HepG2 (cell line): ENCODE results near the gene U2AF2. TPM values are rescaled to one million over a fixed set of nuclear protein-coding genes. Genes with fewer than 3 reads are reported as not detected.

Experiments
- HIVEP1 ChIP-seq: sonication (generic); formaldehyde crosslinking; IDR thresholded peaks from 2 replicates; pipeline ENCODE4 v1.4.0; 2020; ENCODE audit warnings: mild to moderate bottlenecking, missing genetic modification reagents
- KLF9 ChIP-seq: IDR thresholded peaks from 2 replicates; pipeline ENCODE4 v1.6.1; 2016; ENCODE audit warnings: low read depth
- MED8 ChIP-seq: sonication (generic); formaldehyde crosslinking; IDR thresholded peaks from 2 replicates; pipeline ENCODE4 v1.8.1; 2023; ENCODE audit warnings: mild to moderate bottlenecking, missing genetic modification reagents; ENCODE audit not compliant: insufficient replicate concordance
- MEF2D ChIP-seq: sonication (generic); formaldehyde crosslinking; IDR thresholded peaks from 2 replicates; pipeline ENCODE4 v1.5.1; 2020; ENCODE audit warnings: mild to moderate bottlenecking, missing genetic modification reagents
- NR1H2 ChIP-seq: sonication (generic); formaldehyde crosslinking; IDR thresholded peaks from 2 replicates; pipeline ENCODE4 v1.8.1; 2022; ENCODE audit warnings: low read depth, missing genetic modification reagents, borderline replicate concordance
- SRSF4 ChIP-seq: fragments of 200-400 bp; formaldehyde crosslinking; IDR thresholded peaks from one replicate; pipeline ENCODE4 v1.6.1; 2018; ENCODE audit warnings: mild to moderate bottlenecking, low read depth, low read length, moderate library complexity; ENCODE audit not compliant: poor library complexity, severe bottlenecking
- TFDP1 ChIP-seq: IDR thresholded peaks from 2 replicates; pipeline ENCODE4 v1.6.1; 2016; ENCODE audit warnings: missing compliant biosample characterization, missing genetic modification reagents, borderline replicate concordance
- ZBTB2 ChIP-seq: sonication (generic); formaldehyde crosslinking; IDR thresholded peaks from 2 replicates; pipeline ENCODE4 v1.8.0; 2022; ENCODE audit warnings: low read depth, missing genetic modification reagents
- ZNF224 ChIP-seq: sonication (generic); formaldehyde crosslinking; IDR thresholded peaks from 2 replicates; pipeline ENCODE4 v1.5.0; 2020; ENCODE audit warnings: mild to moderate bottlenecking, missing genetic modification reagents
- ZNF879 ChIP-seq: sonication (generic); formaldehyde crosslinking; IDR thresholded peaks from 2 replicates; pipeline ENCODE4 v1.8.1; 2023; ENCODE audit warnings: missing genetic modification reagents
- ZNF891 ChIP-seq: sonication (generic); formaldehyde crosslinking; IDR thresholded peaks from 2 replicates; pipeline ENCODE4 v1.5.0; 2020; ENCODE audit warnings: mild to moderate bottlenecking, missing genetic modification reagents
- polyA plus RNA-seq, 8 experiments: library from polyadenylated mRNA; depleted of rRNA in 3 of 8; stranded (reverse) in 7 of 8; unstranded in 1 of 8; fragments of >200 nt; fragmentation: Illumina TruSeq in 4 of 8; extraction: Trizol in 4 of 8; gene quantifications; 2 replicates each; pipeline versions ENCODE4 v1.2.1 to v1.2.3, GENCODE V29; 2011 to 2016; ENCODE audit warnings: low read depth in 4 of 8, missing spikeins in 1 of 8, mixed read lengths in 1 of 8; ENCODE audit not compliant: insufficient read depth in 1 of 8
- total RNA-seq, 5 experiments: library from RNA; depleted of rRNA; stranded (reverse); fragments of >200 nt; fragmentation: Illumina TruSeq; extraction: Trizol; gene quantifications; 2 replicates each; pipeline ENCODE4 v1.2.3, GENCODE V29; 2016; ENCODE audit warnings: low read depth in 1 of 5
- TF ChIP-seq, protein P1 (sequence below): sonication (generic); formaldehyde crosslinking; IDR thresholded peaks from 2 replicates; pipeline ENCODE4 v1.9.0; 2021; ENCODE audit warnings: missing genetic modification reagents, borderline replicate concordance
- TF ChIP-seq, protein P2 (sequence below), 2 experiments: fragments of 450-650 bp in 1 of 2; sonication (generic) in 1 of 2; formaldehyde crosslinking; IDR thresholded peaks; 2 replicates each; pipeline versions ENCODE4 v1.5.0 to v1.8.0; 2020 to 2022; ENCODE audit warnings: mild to moderate bottlenecking in 1 of 2, missing genetic modification reagents in 1 of 2
- TF ChIP-seq, protein P3 (sequence below): sonication (generic); formaldehyde crosslinking; IDR thresholded peaks from 2 replicates; pipeline ENCODE4 v1.8.1; 2023; ENCODE audit warnings: mild to moderate bottlenecking, inconsistent platforms, moderate library complexity, missing genetic modification reagents, borderline replicate concordance
- TF ChIP-seq, protein P4 (sequence below): sonication (generic); formaldehyde crosslinking; IDR thresholded peaks from 2 replicates; pipeline ENCODE4 v1.8.0; 2022; ENCODE audit warnings: mild to moderate bottlenecking, missing genetic modification reagents; ENCODE audit not compliant: insufficient replicate concordance
- TF ChIP-seq, protein P5 (sequence below): IDR thresholded peaks from 2 replicates; pipeline ENCODE4 v1.6.1; 2016

U2AF2 gene
- total and polyA plus RNA-seq, 2 of the 13 experiments (the other 11 are each of a cell fraction or from before 2014, with no cell fraction given): 84.3 to 124 TPM

- peak; percentile 69; the same call in 1 of the 2 replicates for TF ChIP-seq HIVEP1
- TF ChIP-seq, protein P1, sequence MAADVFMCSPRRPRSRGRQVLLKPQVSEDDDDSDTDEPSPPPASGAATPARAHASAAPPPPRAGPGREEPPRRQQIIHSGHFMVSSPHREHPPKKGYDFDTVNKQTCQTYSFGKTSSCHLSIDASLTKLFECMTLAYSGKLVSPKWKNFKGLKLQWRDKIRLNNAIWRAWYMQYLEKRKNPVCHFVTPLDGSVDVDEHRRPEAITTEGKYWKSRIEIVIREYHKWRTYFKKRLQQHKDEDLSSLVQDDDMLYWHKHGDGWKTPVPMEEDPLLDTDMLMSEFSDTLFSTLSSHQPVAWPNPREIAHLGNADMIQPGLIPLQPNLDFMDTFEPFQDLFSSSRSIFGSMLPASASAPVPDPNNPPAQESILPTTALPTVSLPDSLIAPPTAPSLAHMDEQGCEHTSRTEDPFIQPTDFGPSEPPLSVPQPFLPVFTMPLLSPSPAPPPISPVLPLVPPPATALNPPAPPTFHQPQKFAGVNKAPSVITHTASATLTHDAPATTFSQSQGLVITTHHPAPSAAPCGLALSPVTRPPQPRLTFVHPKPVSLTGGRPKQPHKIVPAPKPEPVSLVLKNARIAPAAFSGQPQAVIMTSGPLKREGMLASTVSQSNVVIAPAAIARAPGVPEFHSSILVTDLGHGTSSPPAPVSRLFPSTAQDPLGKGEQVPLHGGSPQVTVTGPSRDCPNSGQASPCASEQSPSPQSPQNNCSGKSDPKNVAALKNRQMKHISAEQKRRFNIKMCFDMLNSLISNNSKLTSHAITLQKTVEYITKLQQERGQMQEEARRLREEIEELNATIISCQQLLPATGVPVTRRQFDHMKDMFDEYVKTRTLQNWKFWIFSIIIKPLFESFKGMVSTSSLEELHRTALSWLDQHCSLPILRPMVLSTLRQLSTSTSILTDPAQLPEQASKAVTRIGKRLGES (CRISPR knock-in tag): no peak
- TF ChIP-seq, protein P2, sequence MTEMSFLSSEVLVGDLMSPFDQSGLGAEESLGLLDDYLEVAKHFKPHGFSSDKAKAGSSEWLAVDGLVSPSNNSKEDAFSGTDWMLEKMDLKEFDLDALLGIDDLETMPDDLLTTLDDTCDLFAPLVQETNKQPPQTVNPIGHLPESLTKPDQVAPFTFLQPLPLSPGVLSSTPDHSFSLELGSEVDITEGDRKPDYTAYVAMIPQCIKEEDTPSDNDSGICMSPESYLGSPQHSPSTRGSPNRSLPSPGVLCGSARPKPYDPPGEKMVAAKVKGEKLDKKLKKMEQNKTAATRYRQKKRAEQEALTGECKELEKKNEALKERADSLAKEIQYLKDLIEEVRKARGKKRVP (CRISPR knock-in tag; IDR thresholded peaks at IDR 0.05): 0 out of 4 replicates have a peak, but pooled peaks of 1 of the 2 experiments have one; percentile 12
- peak; percentile 27; the same call in 1 of the 2 replicates for TF ChIP-seq TFDP1 (CRISPR knock-in tag)
- TF ChIP-seq, protein P3, sequence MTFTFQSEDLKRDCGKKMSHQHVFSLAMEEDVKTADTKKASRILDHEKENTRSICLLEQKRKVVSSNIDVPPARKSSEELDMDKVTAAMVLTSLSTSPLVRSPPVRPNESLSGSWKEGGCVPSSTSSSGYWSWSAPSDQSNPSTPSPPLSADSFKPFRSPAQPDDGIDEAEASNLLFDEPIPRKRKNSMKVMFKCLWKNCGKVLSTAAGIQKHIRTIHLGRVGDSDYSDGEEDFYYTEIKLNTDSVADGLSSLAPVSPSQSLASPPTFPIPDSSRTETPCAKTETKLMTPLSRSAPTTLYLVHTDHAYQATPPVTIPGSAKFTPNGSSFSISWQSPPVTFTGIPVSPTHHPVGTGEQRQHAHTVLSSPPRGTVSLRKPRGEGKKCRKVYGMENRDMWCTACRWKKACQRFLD: no peak
- TF ChIP-seq ZNF879 (CRISPR knock-in tag): no peak
- no peak; the same call in 1 of the 2 replicates for TF ChIP-seq KLF9
- TF ChIP-seq, protein P4, sequence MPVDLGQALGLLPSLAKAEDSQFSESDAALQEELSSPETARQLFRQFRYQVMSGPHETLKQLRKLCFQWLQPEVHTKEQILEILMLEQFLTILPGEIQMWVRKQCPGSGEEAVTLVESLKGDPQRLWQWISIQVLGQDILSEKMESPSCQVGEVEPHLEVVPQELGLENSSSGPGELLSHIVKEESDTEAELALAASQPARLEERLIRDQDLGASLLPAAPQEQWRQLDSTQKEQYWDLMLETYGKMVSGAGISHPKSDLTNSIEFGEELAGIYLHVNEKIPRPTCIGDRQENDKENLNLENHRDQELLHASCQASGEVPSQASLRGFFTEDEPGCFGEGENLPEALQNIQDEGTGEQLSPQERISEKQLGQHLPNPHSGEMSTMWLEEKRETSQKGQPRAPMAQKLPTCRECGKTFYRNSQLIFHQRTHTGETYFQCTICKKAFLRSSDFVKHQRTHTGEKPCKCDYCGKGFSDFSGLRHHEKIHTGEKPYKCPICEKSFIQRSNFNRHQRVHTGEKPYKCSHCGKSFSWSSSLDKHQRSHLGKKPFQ (CRISPR knock-in tag): no peak
- no peak for TF ChIP-seq SRSF4
- TF ChIP-seq MEF2D (CRISPR knock-in tag): peak; percentile 37; the same call in 1 of the 2 replicates
- TF ChIP-seq, protein P5, sequence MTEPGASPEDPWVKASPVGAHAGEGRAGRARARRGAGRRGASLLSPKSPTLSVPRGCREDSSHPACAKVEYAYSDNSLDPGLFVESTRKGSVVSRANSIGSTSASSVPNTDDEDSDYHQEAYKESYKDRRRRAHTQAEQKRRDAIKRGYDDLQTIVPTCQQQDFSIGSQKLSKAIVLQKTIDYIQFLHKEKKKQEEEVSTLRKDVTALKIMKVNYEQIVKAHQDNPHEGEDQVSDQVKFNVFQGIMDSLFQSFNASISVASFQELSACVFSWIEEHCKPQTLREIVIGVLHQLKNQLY (CRISPR knock-in tag): no peak
- peak; percentile 37; the same call in 1 of the 2 replicates for TF ChIP-seq ZBTB2 (CRISPR knock-in tag)
- TF ChIP-seq ZNF224 (CRISPR knock-in tag): no peak
- TF ChIP-seq NR1H2 (CRISPR knock-in tag): 0 out of 2 replicates have a peak, but pooled peaks have one; percentile 40
- no peak; the same call in 1 of the 2 replicates for TF ChIP-seq ZNF891 (CRISPR knock-in tag)
- TF ChIP-seq MED8 (CRISPR knock-in tag): no peak
These were observed 11.6 kb upstream of the U2AF2 start, which contains the start of gene ZNF581 (continued) for GRCh38 chr19:55643003-55643886.
